Activated B cell treated with CpG ODN at 0.5 μM for 24 hours (primary cell): ENCODE results near the gene CCDC12. TPM values are rescaled to one million over a fixed set of nuclear protein-coding genes. Genes with fewer than 3 reads are reported as not detected.

Experiments used
- ATAC-seq: fragments of 200-7000 bp; cut with Tn5 transposase; one replicate; pipeline ENCODE4 v1.10.0; 2021; ENCODE audit warnings: low read depth, mild to moderate bottlenecking, moderate library complexity
- CTCF ChIA-PET: fragments of 350-600 bp; sonication (Branson Sonifier 250); formaldehyde crosslinking; loops from one replicate; lab custom pipeline; 2021; ENCODE audit warnings: antibody characterized with exemption; lab: Charles Lee
- POLR2A ChIA-PET: fragments of 350-600 bp; sonication (Branson Sonifier 250); formaldehyde crosslinking; loops from one replicate; lab custom pipeline; 2021; ENCODE audit warnings: antibody characterized with exemption; lab: Charles Lee
- DNase-seq: peaks from one replicate; pipeline ENCODE4 v3.0.0; 2022
- H3K27ac Mint-ChIP-seq: one replicate; pipeline ENCODE4 v1.8.0; 2020; ENCODE audit warnings: mixed read lengths
- H3K27me3 Mint-ChIP-seq: one replicate; pipeline ENCODE4 v1.8.0; 2021; ENCODE audit warnings: mixed read lengths
- H3K36me3 Mint-ChIP-seq: one replicate; pipeline ENCODE4 v1.8.0; 2021; ENCODE audit warnings: low read depth, mixed read lengths
- H3K4me1 Mint-ChIP-seq: one replicate; pipeline ENCODE4 v1.8.0; 2021; ENCODE audit warnings: mixed read lengths
- H3K4me3 Mint-ChIP-seq: one replicate; pipeline ENCODE4 v1.8.0; 2020; ENCODE audit warnings: mild to moderate bottlenecking, mixed read lengths
- H3K9me3 Mint-ChIP-seq: one replicate; pipeline ENCODE4 v1.8.0; 2020; ENCODE audit warnings: mixed read lengths
- CTCF ChIP-seq: fragments of 200-600 bp; IDR thresholded peaks from one replicate; pipeline ENCODE4 v1.8.0; 2022; ENCODE audit warnings: antibody characterized with exemption, mild to moderate bottlenecking
- intact Hi-C: fragments of 100-400 bp; cut with micrococcal nuclease; formaldehyde crosslinking; loops from one replicate; pipeline ENCODE4 v1.15.1; 2024
- total RNA-seq: library from RNA; stranded (reverse); gene quantifications from 2 replicates; pipeline ENCODE4 v1.2.3, GENCODE V29; 2022

Gene CCDC12
- total RNA-seq, 1 donor from 2014 or later = 98.4 TPM

GRCh38 chr3:47008234-47008796, 31.8 kb upstream of the CCDC12 start:
- H3K27ac Mint-ChIP-seq = no peak overlapping the region
- POLR2A ChIA-PET = interaction anchor here (1.5 kb wide), 1 partner anchor 156 kb away, joined by 4 read pairs; the partner anchor contains the start of gene SETD2
- H3K4me3 Mint-ChIP-seq = peak overlapping the region; percentile 64
- ATAC-seq (no peak), DNase-seq (no peak)
- TF ChIP-seq CTCF = no peak
- intact Hi-C loops = loop anchor here (2.0 kb wide), 1 partner anchor 30 kb away; no protein-coding TSS in a partner anchor
- H3K9me3 Mint-ChIP-seq = no peaks in the 10 kb centered on the region
- H3K36me3 Mint-ChIP-seq = peaks cover 35% of the 10 kb centered on the region
- peaks cover 13% of the 10 kb centered on the region for H3K4me1 Mint-ChIP-seq
- CTCF ChIA-PET = no interaction called here
- H3K27me3 Mint-ChIP-seq = no peaks in the 10 kb centered on the region

GRCh38 chr3:47007482-47008233, 31.1 kb upstream of the CCDC12 start:
- CTCF ChIA-PET = no interaction called here
- TF ChIP-seq CTCF = no peak
- ATAC-seq (no peak), DNase-seq (peak; percentile 15)
- Mint-ChIP-seq H3K36me3 (peaks cover 40% of the 10 kb centered on the region), H3K4me3 (no peak overlapping the region), H3K9me3 (no peaks in the 10 kb centered on the region), H3K27ac (no peak overlapping the region), H3K4me1 (peaks cover 13% of the 10 kb centered on the region), H3K27me3 (no peaks in the 10 kb centered on the region)
- POLR2A ChIA-PET = no interaction called here
- intact Hi-C loops = loop anchor here (2.0 kb wide), 1 partner anchor 31 kb away; no protein-coding TSS in a partner anchor

GRCh38 chr3:47007001-47007400, 30.5 kb upstream of the CCDC12 start:
- TF ChIP-seq CTCF = no peak
- intact Hi-C loops = no loop called here
- H3K4me3 Mint-ChIP-seq = no peak overlapping the region
- no peaks in the 10 kb centered on the region for H3K27me3 Mint-ChIP-seq
- ChIA-PET POLR2A (interaction anchor here (0.6 to 0.8 kb wide), 2 partner anchors 20 to 148 kb away, joined by 3 to 4 read pairs; no protein-coding TSS in a partner anchor), CTCF (interaction anchor here (0.5 to 1.0 kb wide), 2 partner anchors 32 to 98 kb away, joined by 3 to 5 read pairs; no protein-coding TSS in a partner anchor)
- H3K36me3 Mint-ChIP-seq = peaks cover 45% of the 10 kb centered on the region
- DNase-seq (no peak), ATAC-seq (no peak)
- H3K9me3 Mint-ChIP-seq = no peaks in the 10 kb centered on the region
- no peak overlapping the region for H3K27ac Mint-ChIP-seq
- H3K4me1 Mint-ChIP-seq = peaks cover 13% of the 10 kb centered on the region

- no peaks in the 10 kb centered on the region for H3K27me3 Mint-ChIP-seq
- no peak overlapping the region for H3K27ac Mint-ChIP-seq
- TF ChIP-seq CTCF = no peak
- intact Hi-C loops = no loop called here
- POLR2A ChIA-PET = interaction anchor here (0.8 kb wide), 2 partner anchors 11 to 19 kb away, joined by 3 read pairs; no protein-coding TSS in a partner anchor
- ATAC-seq = no peak
- peaks cover 50% of the 10 kb centered on the region for H3K36me3 Mint-ChIP-seq
- H3K4me3 Mint-ChIP-seq = no peak overlapping the region
- DNase-seq = no peak
- CTCF ChIA-PET = interaction anchor here (1.0 kb wide), 1 partner anchor 97 kb away, joined by 3 read pairs; no protein-coding TSS in a partner anchor
- peaks cover 13% of the 10 kb centered on the region for H3K4me1 Mint-ChIP-seq
- no peaks in the 10 kb centered on the region for H3K9me3 Mint-ChIP-seq
Observed at GRCh38 chr3:47006145-47006651, 29.7 kb upstream of the CCDC12 start.
